ENCODE results near the gene CLDN3. TPM values are rescaled to one million over a fixed set of nuclear protein-coding genes. Genes with fewer than 3 reads are reported as not detected.
"Not testable (repeated sequence)": the region's sequence is repeated elsewhere in the genome, so short reads cannot be mapped to it uniquely, and the experiment has no call there.

CLDN3 gene
- total RNA-seq, 4 donors from 2014 or later: 55.3 to 944 (median 831) TPM

DNA sequence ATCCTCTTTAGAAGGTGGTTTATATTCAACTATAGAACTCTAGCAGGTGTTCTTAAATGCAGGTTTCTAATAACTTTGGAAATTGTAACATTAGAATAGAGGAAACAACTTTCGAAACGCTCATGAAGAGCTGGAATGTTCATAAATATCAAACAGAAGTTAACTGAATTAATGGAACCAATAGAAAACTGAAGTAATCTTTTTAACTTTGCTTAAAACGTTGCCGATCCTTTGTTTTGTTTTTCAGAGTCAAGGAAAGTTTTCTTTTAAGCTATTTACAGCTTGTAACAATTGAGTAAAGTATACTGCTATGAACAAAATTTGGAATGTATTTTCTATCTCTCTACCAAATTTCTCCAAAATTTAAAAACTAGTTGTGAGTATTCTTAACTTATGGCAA lies 19.0 kb upstream of the CLDN3 start:
- Histone ChIP-seq H3K4me3 (no peak overlapping the region), H3K4me1 (peaks cover 0 to 29% (median 0%) of the 10 kb centered on the region in 4 donors), H3K9me3 (no peaks in the 10 kb centered on the region), H3K27ac (no peak overlapping the region), H3K27me3 (no peaks in the 10 kb centered on the region), H3K36me3 (no peaks in the 10 kb centered on the region)
- no peak for DNase-seq
- TF ChIP-seq POLR2A (IDR thresholded peaks at IDR 0.05): no peak
- TF ChIP-seq, protein P1, sequence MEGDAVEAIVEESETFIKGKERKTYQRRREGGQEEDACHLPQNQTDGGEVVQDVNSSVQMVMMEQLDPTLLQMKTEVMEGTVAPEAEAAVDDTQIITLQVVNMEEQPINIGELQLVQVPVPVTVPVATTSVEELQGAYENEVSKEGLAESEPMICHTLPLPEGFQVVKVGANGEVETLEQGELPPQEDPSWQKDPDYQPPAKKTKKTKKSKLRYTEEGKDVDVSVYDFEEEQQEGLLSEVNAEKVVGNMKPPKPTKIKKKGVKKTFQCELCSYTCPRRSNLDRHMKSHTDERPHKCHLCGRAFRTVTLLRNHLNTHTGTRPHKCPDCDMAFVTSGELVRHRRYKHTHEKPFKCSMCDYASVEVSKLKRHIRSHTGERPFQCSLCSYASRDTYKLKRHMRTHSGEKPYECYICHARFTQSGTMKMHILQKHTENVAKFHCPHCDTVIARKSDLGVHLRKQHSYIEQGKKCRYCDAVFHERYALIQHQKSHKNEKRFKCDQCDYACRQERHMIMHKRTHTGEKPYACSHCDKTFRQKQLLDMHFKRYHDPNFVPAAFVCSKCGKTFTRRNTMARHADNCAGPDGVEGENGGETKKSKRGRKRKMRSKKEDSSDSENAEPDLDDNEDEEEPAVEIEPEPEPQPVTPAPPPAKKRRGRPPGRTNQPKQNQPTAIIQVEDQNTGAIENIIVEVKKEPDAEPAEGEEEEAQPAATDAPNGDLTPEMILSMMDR (IDR thresholded peaks at IDR 0.05): no peak

DNA sequence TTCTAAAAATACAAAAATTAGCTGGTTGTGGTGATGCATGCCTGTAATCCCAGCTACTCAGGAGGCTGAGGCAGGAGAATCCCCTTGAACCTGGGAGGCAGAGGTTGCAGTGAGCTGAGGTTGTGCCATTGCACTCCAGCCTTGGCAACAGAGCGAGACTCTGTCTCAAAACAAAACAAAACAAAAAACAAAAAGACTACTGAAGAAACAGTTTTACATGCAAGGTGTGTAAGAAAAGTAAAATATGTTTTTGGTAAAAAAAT lies 17.6 kb upstream of the CLDN3 start:
- H3K36me3 ChIP-seq, DNase-seq, H3K4me3 ChIP-seq, H3K9me3 ChIP-seq, H3K27me3 ChIP-seq: not testable (repeated sequence)
- Histone ChIP-seq H3K27ac (peak overlapping the region in 2 of 4 donors; percentile 75 to 77), H3K4me1 (peaks cover 0 to 22% (median 0%) of the 10 kb centered on the region in 4 donors)

- H3K27me3 ChIP-seq: no peaks in the 10 kb centered on the region
Measured at GRCh38 chr7:73786588-73786987, 16.5 kb upstream of the CLDN3 start.

GRCh38 chr7:73779517-73779916 lies 9.4 kb upstream of the CLDN3 start:
- Histone ChIP-seq H3K9me3 (no peaks in the 10 kb centered on the region), H3K27me3 (no peaks in the 10 kb centered on the region), H3K36me3 (no peaks in the 10 kb centered on the region), H3K27ac (no peak overlapping the region), H3K4me1 (no peaks in the 10 kb centered on the region), H3K4me3 (no peak overlapping the region)
- no peak for TF ChIP-seq POLR2A (IDR thresholded peaks at IDR 0.05)
- TF ChIP-seq, protein P1 (IDR thresholded peaks at IDR 0.05): no peak
- DNase-seq: peak in 1 of 3 donors; percentile 8

More at GRCh38 chr7:73786588-73786987, 16.5 kb upstream of the CLDN3 start:
- Histone ChIP-seq H3K27ac (peak overlapping the region in 1 of 4 donors; percentile 77), H3K4me3 (no peak overlapping the region), H3K36me3 (no peaks in the 10 kb centered on the region), H3K4me1 (peaks cover 0 to 14% (median 0%) of the 10 kb centered on the region in 4 donors), H3K9me3 (no peaks in the 10 kb centered on the region)
- peak in 1 of 3 donors; percentile 21 for DNase-seq
- no peak for TF ChIP-seq POLR2A (IDR thresholded peaks at IDR 0.05)
- TF ChIP-seq, protein P1 (IDR thresholded peaks at IDR 0.05): no peak

DNA sequence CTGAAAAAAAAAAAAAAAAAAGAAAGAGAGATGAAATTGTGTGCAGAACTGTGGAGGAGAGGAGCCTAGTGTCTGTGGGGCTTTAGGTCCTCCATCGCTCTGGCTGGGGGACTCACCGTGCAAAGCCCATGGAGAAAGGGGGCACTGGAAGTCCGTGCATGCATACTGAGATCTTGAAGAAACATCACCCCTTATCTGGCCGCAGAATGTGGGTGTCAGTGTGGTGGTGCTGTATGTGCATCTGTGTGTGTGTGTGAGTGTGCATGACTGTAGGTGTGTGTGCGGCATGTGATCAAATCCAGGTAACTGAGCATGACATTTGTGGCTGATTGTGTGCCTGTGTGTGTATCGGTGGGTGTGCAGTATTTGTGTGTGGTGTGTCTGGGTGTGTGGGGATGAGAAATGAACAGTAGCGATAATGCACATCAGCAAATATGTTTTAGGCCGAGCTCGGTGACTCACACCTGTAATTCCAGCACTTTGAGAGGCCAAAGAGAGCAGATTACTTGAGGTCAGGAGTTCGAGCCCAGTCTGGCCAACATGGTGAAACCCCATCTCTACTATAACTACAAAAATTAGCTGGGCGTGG lies 8.8 kb upstream of the CLDN3 start:
- H3K27ac ChIP-seq: no peak overlapping the region
- TF ChIP-seq, protein P1 (IDR thresholded peaks at IDR 0.05): no peak
- TF ChIP-seq POLR2A (IDR thresholded peaks at IDR 0.05): no peak
- H3K27me3 ChIP-seq: no peaks in the 10 kb centered on the region
- H3K9me3 ChIP-seq: no peaks in the 10 kb centered on the region
- DNase-seq: peak in 1 of 3 donors; percentile 45
- no peaks in the 10 kb centered on the region for H3K4me1 ChIP-seq
- H3K36me3 ChIP-seq: no peaks in the 10 kb centered on the region
- H3K4me3 ChIP-seq: no peak overlapping the region

DNA sequence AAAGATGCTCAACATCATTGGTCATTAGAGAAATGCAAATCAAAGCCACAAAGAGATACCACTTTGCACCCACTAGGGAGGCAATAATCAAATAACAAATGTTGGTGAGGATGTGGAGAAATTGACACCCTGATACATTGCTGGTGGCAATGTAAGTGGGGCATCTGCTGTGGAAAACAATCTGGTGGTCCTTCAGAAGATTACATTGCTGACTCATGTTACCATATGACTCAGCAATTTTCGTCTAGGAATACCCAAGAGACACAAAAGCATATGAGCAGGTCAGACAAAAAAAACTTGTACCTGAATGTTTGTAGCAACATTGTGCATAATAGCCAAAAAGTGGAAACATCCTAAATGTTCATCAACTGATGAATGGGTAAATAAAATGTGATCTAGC lies 4.9 kb upstream of the CLDN3 start:
- no peak overlapping the region for H3K4me3 ChIP-seq
- peaks cover 0 to 5% of the 10 kb centered on the region in 2 donors for H3K27me3 ChIP-seq
- H3K27ac ChIP-seq: peak overlapping the region in 3 of 4 donors; percentile 78 to 93 (median 86)
- no peaks in the 10 kb centered on the region for H3K9me3 ChIP-seq
- TF ChIP-seq, protein P1 (IDR thresholded peaks at IDR 0.05): peak in 1 of 6 experiments; percentile 4
- no peak for TF ChIP-seq POLR2A (IDR thresholded peaks at IDR 0.05)
- no peak for DNase-seq
- H3K4me1 ChIP-seq: peaks cover 0 to 16% (median 0%) of the 10 kb centered on the region in 4 donors
- H3K36me3 ChIP-seq: no peaks in the 10 kb centered on the region

Data from Peyer's patch (tissue), 4 donors.